OCI-LY1 (cell line): Measurements from ENCODE around the gene XYLT1.

Source experiments
- CTCF ChIP-seq: fragments of 200-600 bp; sonication (generic), shearing (Covaris generic); IDR thresholded peaks from 2 replicates; pipeline ENCODE4 v1.5.1; 2017; ENCODE audit warnings: mild to moderate bottlenecking, antibody characterized with exemption, low read length, moderate library complexity, mixed read lengths
- EZH2 ChIP-seq: fragments of 200-600 bp; sonication (generic), shearing (Covaris generic); IDR thresholded peaks from 2 replicates; pipeline ENCODE4 v1.8.0; 2017; ENCODE audit warnings: borderline replicate concordance, mixed run types, mild to moderate bottlenecking, antibody characterized with exemption, low read length, moderate library complexity, mixed read lengths

- TF ChIP-seq CTCF (no peak), EZH2 (no peak)
These were observed 169.1 kb downstream of the XYLT1 start for GRCh38 chr16:17301593-17302135.
